GM18868 (cell line): ENCODE results near the gene SPATA4.

Experiments used
- ATAC-seq: cut with Tn5 transposase; IDR thresholded peaks from one replicate; pipeline ENCODE4 v1.9.1; 2021; ENCODE audit warnings: mild to moderate bottlenecking, moderate library complexity; ENCODE audit not compliant: unreplicated experiment

Gene SPATA4

GRCh38 chr4:176189891-176190795 is 5.2 kb downstream of the SPATA4 start:
- ATAC-seq, result no peak

DNA sequence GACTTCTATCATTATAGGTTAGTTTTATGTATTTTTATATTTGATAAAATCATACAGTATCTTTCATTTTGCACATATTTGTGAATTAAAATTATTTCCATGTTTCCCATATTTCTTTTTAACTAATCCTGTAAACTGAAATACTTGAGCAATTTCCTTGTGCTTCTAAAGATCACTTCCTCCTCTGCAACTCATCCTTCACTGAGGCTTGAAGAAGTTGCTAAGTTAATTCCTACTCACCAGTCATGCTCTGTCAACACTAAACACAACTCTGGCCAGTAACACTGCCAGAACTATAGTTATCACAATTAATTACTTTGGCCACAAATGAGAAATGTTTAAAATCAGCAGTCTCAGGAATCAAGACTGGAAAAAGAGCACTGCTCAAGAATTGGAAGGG is 6.7 kb downstream of the SPATA4 start:
- peak; percentile 37 for ATAC-seq

GRCh38 chr4:176187624-176188023 is 7.8 kb downstream of the SPATA4 start:
- peak; percentile 71 for ATAC-seq

DNA sequence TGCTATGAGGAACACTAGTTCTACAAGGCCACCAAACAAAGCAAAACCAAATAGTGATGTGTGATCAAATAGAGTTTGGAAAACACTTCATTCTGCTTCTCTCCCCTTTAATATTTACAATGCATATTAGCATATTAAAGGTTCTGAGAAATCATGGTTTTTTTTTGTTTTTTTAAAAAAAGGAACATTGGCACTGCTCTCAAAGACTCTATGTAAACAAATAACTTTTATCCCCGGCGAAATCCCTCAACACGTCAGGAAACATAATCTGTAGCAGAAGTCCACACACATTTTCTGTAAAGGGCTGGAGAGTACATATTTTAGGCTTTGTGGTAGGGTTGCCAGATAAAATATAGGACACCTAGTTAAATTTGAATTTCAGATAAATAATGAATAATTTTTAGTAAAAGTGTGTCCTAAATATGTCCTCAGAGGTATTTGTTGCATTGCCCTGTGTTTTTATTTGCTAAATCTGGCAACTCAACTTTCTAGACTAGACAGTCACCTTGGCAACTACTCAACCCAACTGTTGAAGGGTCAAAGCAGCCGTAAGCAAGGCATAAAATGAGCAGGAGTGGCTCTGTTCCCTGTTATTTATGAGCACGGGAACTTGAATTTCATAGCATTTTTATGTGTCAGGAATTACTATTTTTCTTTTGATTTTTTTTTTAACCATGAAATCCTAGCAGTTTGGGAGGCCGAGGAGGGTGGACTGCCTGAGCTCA is 8.6 kb downstream of the SPATA4 start:
- ATAC-seq, result no peak

DNA sequence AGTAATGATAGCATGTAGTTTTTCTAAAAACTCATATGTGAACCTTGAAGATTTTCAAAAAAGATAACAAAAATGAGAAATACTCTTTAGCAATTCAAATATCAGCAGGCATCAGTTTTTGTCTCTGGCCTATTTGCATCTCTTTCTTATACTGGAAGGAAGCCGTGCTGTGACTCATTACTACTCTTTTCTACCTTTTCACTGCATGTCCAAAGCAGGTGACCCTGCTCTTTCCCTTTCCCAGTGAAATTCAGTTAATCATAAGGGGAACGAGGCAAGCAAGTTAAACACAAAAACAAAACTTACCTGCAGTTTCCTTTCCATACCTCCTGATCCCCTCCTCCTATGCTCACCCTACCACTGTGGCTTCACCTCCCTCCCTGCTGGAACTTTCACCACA is 9.3 kb downstream of the SPATA4 start:
- no peak for ATAC-seq

DNA sequence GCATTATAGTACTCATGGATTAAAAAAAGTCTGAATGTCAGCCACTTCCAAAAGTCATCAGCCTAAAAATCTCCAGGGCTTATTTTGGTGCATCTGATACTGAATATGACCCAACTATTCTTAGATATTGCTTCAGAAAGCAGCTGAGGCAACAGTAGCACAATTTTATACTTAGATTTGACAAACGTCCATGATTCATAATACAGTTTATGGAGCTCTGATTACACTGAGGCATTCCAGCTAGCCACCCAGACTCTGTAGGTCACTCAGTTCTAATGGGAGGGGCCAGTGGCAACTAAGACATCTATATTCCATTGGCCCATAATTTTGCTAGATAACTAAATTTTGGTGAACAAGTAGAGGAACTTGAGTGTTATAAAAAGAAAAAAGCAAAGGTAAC is 10.3 kb downstream of the SPATA4 start:
- no peak for ATAC-seq

- no peak for ATAC-seq
These were observed 32.3 kb downstream of the SPATA4 start for GRCh38 chr4:176163041-176163440.

- no peak for ATAC-seq
These were observed 38.7 kb downstream of the SPATA4 start for GRCh38 chr4:176156656-176157055.

GRCh38 chr4:176153124-176153523 is 42.3 kb downstream of the SPATA4 start:
- ATAC-seq, result no peak

- no peak for ATAC-seq
These were observed 44.7 kb downstream of the SPATA4 start for GRCh38 chr4:176150704-176151103.

GRCh38 chr4:176150356-176150682 is 45.1 kb downstream of the SPATA4 start:
- ATAC-seq, result peak; percentile 70

- no peak for ATAC-seq
These were observed 45.6 kb downstream of the SPATA4 start for GRCh38 chr4:176149680-176150355.

DNA sequence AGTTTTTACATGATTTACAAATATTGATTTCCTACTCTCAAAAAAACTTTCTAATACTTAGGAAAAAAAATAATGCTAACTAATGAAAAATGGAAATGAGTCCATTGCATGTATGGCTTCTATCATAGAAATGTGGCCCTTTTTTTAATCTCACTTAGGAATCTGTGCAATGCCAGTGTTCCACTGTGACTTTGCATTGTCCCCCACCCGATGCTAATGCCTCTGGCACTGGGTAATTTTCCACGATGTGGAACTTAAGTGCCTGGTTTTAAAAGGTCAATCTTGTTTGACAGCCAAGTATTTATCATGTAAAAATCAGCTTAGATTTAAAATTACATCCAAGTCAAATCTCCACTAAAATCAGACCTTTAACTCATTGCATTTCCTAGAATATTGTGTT is 53.1 kb downstream of the SPATA4 start:
- no peak for ATAC-seq

- no peak for ATAC-seq
These were observed 55.9 kb downstream of the SPATA4 start for GRCh38 chr4:176139518-176139917.

DNA sequence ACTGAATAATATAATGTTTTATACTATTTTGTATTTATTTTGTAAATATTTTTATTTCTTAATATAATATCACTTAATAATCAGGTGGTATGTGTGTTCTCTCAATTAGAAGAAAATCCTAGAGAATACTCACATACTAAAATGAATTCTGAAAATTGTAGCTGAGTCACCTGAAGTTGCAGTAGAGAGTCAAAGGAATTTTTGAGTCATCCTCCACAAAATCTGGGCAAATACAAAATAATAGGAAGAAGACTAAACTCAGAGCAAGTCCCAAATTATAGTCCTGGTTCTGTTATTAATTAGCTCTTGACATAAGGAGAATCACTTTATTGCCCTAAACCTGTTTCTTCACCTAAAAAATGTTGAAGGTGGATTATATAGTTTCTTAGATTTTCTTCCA is 57.8 kb downstream of the SPATA4 start:
- ATAC-seq, result no peak

DNA sequence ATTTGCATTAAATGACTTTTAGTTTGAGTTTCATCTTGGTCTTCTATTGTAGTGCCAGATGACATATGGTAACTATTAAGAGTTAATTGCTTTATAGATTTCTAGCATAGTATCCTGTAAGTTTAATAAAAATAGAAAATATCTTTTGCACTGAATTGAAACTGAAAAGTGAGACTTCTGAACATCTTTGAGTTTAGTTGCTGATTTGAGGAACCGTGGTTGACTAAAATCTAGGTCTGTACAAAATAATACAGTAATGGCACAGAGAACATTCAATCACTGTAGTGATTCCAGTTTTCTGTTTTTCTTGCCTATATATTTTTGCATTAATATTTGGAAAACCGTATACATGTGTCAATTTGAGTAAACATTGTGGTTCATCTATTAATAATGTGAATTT is 60.7 kb downstream of the SPATA4 start:
- ATAC-seq, result no peak
